ENCODE data around the gene VAMP2. TPM values are rescaled to one million over a fixed set of nuclear protein-coding genes. Genes with fewer than 3 reads are reported as not detected.

Gene VAMP2
- total RNA-seq (10 to 100 TPM; 66.3 to 76.5 TPM), polyA plus RNA-seq (ENCODE audit: insufficient read depth, low read depth, low replicate concordance) (116 TPM)
- long read RNA-seq, donor 1, transcript VAMP2-203 (4 exons, 557 nt): minor isoform, 9 of 66 reads
- long read RNA-seq, donor 1, transcript VAMP2-201 (5 exons, 2,153 nt): major isoform, 40 of 66 reads
- long read RNA-seq, donor 1, partial matches to known transcripts: 16 of 66 reads
- long read RNA-seq, donor 1, other reads (novel, unspliced or antisense): 0 of 66 reads
- long read RNA-seq, donor 2, transcript VAMP2-201 (5 exons, 2,153 nt): major isoform, 30 of 40 reads
- long read RNA-seq, donor 2, partial matches to known transcripts: 7 of 40 reads
- long read RNA-seq, donor 2, other reads (novel, unspliced or antisense): 0 of 40 reads

DNA sequence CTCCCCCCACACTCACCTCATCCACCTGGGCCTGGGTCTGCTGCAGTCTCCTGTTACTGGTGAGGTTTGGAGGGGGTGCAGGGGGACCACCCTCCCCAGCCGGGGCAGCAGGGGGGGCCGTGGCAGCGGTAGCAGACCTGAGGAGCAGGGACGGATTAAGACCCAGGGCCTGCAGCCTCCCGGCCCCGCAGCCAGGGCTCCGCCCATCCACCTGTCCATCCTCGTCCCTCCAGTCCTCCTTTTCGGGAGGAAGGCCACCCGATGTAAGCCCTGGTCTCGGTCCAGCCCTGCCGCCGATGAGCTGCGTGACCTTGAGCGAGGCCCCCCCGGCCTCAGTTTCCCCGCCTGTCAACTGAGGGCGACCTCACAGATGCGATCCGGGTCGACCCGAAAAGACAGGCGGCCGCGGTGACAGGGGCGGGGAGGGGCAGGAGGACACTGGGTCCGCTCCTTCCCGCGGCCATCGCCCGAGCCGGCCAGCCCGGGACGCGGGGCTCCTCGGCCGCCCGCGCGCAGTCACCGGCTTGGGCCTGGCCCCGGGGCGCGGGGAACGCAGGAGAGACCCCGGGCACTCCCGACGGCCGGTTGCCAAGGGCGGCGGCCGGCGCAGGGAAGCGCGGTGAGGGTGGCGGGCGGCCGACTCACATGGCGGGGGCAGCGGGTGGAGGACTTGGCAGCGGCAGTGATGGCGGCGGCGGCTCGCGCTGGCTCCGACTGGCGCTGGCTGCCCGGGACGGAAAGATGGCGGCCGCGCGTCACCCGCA, at the start of gene VAMP2:
Gene VAMP2 (minus strand): TSS at position 716 of the 764 bp plus-strand sequence. CDS start 69 bp downstream, at position 647.
- Histone ChIP-seq H3K27ac (peak within 1 kb of the TSS; percentile 100), H3K27me3 (no peaks in the 10 kb centered on the region), H3K36me3 (ENCODE audit: low read depth, missing control alignments) (no peaks in the 10 kb centered on the region), H3K4me3 (peak within 1 kb of the TSS; percentile 99 to 100), H3K4me1 (peaks cover 41% of the 10 kb centered on the region), H3K9me3 (no peaks in the 10 kb centered on the region)
- peak; percentile 78 for DNase-seq
- TF ChIP-seq, protein P1, sequence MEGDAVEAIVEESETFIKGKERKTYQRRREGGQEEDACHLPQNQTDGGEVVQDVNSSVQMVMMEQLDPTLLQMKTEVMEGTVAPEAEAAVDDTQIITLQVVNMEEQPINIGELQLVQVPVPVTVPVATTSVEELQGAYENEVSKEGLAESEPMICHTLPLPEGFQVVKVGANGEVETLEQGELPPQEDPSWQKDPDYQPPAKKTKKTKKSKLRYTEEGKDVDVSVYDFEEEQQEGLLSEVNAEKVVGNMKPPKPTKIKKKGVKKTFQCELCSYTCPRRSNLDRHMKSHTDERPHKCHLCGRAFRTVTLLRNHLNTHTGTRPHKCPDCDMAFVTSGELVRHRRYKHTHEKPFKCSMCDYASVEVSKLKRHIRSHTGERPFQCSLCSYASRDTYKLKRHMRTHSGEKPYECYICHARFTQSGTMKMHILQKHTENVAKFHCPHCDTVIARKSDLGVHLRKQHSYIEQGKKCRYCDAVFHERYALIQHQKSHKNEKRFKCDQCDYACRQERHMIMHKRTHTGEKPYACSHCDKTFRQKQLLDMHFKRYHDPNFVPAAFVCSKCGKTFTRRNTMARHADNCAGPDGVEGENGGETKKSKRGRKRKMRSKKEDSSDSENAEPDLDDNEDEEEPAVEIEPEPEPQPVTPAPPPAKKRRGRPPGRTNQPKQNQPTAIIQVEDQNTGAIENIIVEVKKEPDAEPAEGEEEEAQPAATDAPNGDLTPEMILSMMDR (IDR thresholded peaks at IDR 0.05): peak in 1 of 3 experiments; percentile 6
- no peak for TF ChIP-seq POLR2A (IDR thresholded peaks at IDR 0.05)
- WGBS, 2 donors: 0% methylated on average over 5 to 57 of the region's 75 CpGs
- intact Hi-C loops (cut with DNase I; ENCODE audit: low total_unique reads): no loop called here

- H3K27me3 ChIP-seq: no peaks in the 10 kb centered on the region
- H3K36me3 ChIP-seq (ENCODE audit: low read depth, missing control alignments): no peaks in the 10 kb centered on the region
- peaks cover 3% of the 10 kb centered on the region for H3K4me1 ChIP-seq
- peak overlapping the region in 1 of 2 donors; percentile 84 for H3K27ac ChIP-seq
- TF ChIP-seq, protein P1 (IDR thresholded peaks at IDR 0.05): no peak
- TF ChIP-seq POLR2A (IDR thresholded peaks at IDR 0.05): no peak
- intact Hi-C loops (cut with DNase I; ENCODE audit: low total_unique reads): no loop called here
- no peak for DNase-seq
- H3K4me3 ChIP-seq: peak overlapping the region; percentile 47 to 59
- WGBS, 2 donors: 12 to 20% methylated on average over 22 of the region's 22 CpGs
- no peaks in the 10 kb centered on the region for H3K9me3 ChIP-seq
Measured at GRCh38 chr17:8210761-8211458, 48.2 kb upstream of the VAMP2 start.

GRCh38 chr17:8209907-8210760, 47.4 kb upstream of the VAMP2 start, which contains the start of gene AURKB:
Gene AURKB (minus strand): TSS chr17:8210575. CDS start chr17:8210224, 351 bp downstream.
- H3K27me3 ChIP-seq: no peaks in the 10 kb centered on the region
- peak; percentile 99 for DNase-seq
- H3K9me3 ChIP-seq: no peaks in the 10 kb centered on the region
- peaks cover 3% of the 10 kb centered on the region for H3K4me1 ChIP-seq
- TF ChIP-seq, protein P1 (IDR thresholded peaks at IDR 0.05): no peak
- TF ChIP-seq POLR2A (IDR thresholded peaks at IDR 0.05): no peak
- H3K36me3 ChIP-seq (ENCODE audit: low read depth, missing control alignments): no peaks in the 10 kb centered on the region
- intact Hi-C loops (cut with DNase I; ENCODE audit: low total_unique reads): no loop called here
- 2 to 4% methylated on average over 33 to 46 of the region's 46 CpGs for WGBS, 2 donors
- H3K27ac ChIP-seq: peak within 1 kb of the TSS in 1 of 2 donors; percentile 84
- H3K4me3 ChIP-seq: peak within 1 kb of the TSS; percentile 47 to 59

DNA sequence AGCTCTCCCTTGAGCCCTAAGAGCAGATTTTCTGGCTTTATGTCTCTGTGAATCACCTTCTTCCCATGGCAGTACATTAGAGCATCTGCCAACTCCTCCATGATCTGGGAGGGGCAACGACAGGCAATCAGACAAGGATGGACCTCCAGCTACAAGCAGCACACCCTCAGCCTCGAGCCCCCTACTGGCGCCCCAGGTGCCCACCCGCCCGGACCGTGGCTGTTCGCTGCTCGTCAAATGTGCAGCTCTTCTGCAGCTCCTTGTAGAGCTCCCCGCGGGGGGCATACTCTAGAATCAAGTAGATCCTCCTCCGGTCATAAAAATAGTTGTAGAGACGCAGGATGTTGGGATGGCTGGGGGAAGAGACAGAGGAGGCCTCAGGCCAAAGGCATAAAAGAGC, 43.8 kb upstream of the VAMP2 start:
- WGBS, 2 donors: 88 to 90% methylated on average over 8 to 12 of the region's 12 CpGs
- no peak for DNase-seq
- H3K4me1 ChIP-seq: peaks cover 3% of the 10 kb centered on the region
- no peaks in the 10 kb centered on the region for H3K27me3 ChIP-seq
- H3K36me3 ChIP-seq (ENCODE audit: low read depth, missing control alignments): no peaks in the 10 kb centered on the region
- intact Hi-C loops (cut with DNase I; ENCODE audit: low total_unique reads): no loop called here
- H3K4me3 ChIP-seq: no peak overlapping the region
- no peaks in the 10 kb centered on the region for H3K9me3 ChIP-seq
- no peak for TF ChIP-seq POLR2A (IDR thresholded peaks at IDR 0.05)
- TF ChIP-seq, protein P1 (IDR thresholded peaks at IDR 0.05): no peak
- no peak overlapping the region for H3K27ac ChIP-seq
